Pancreas (tissue), 10 donors: ENCODE results near the gene CCDC50. TPM values are rescaled to one million over a fixed set of nuclear protein-coding genes. Genes with fewer than 3 reads are reported as not detected.
A peak's percentile ranks its signal among the peaks of the same experiment; 100 is the strongest.

Experiments
- ATAC-seq, 4 donors: fragments of 200-7000 bp; cut with Tn5 transposase; one replicate each; pipeline versions ENCODE4 v1.8.0 to v1.9.1; 2020; ENCODE audit warnings: mild to moderate bottlenecking in 4 of 4, moderate library complexity in 4 of 4
- DNase-seq, 6 donors: peaks; one replicate each; pipeline ENCODE4 v3.0.0-alpha.2; 2020
- FAIRE-seq: peaks from 2 replicates; lab custom pipeline; 2012; peaks lifted over from hg19 to GRCh38; lab: Jason Lieb, UNC
- H3K27ac ChIP-seq, 4 donors: fragments of 200-600 bp; sonication (generic); 1 replicate in 3 of 4; 2 replicates in 1 of 4; pipeline versions ENCODE4 v1.5.0 to v1.8.0; 2020
- H3K27me3 ChIP-seq, 4 donors: fragments of 200-600 bp; one replicate each; pipeline ENCODE4 v1.8.0; 2021
- H3K36me3 ChIP-seq, 3 donors: fragments of 200-600 bp; sonication (generic) in 1 of 3; one replicate each; pipeline versions ENCODE4 v1.5.0 to v1.8.0; 2020 to 2021
- H3K4me1 ChIP-seq, 3 donors: fragments of 200-600 bp; one replicate each; pipeline ENCODE4 v1.8.0; 2021
- H3K4me3 ChIP-seq, 4 donors: fragments of 200-600 bp; sonication (generic) in 2 of 4; one replicate each; pipeline versions ENCODE4 v1.5.0 to v1.8.0; 2020 to 2021
- H3K9me3 ChIP-seq, 4 donors: fragments of 200-600 bp; one replicate each; pipeline ENCODE4 v1.8.0; 2021
- WGBS, 2 donors: extraction: QIAGEN DNeasy Blood & Tissue Kit; methylation state at CpG; one replicate each; pipeline ENCODE4 v1.1.7; 2013; 5-methylcytosine and 5-hydroxymethylcytosine counted together
- intact Hi-C, 3 donors: fragments of 100-400 bp; cut with DNase I; formaldehyde crosslinking; loops; one replicate each; pipeline versions ENCODE4 v1.11.1 to v1.14.2; 2022
- polyA plus RNA-seq, 2 donors: library from polyadenylated mRNA; stranded (reverse); fragments of 200-250 nt; gene quantifications; one replicate each; pipeline ENCODE4 v1.2.3, GENCODE V29; 2013
- total RNA-seq, 6 donors: library from RNA; stranded (reverse); fragmentation: NEBNext Ultra II Directional in 4 of 6; extraction: Animal tissue kit (Norgen Biotek cat#: 25700) in 4 of 6; gene quantifications; one replicate each; pipeline versions ENCODE4 v1.2.1 to v1.2.4, GENCODE V29; 2021 to 2023
- TF ChIP-seq, protein P1 (sequence below), 4 donors: fragments of 200-600 bp; sonication (generic) in 3 of 4; IDR thresholded peaks; one replicate each; pipeline versions ENCODE4 v1.5.0 to v1.8.0; 2021; ENCODE audit warnings: antibody characterized with exemption in 4 of 4
- donor health status: healthy with polysubstance abuse.
- donor health status: DM: no; HTN: no; CAD: no; lungs with moderate emphysema.
- donor health status: DM: no; HTN: no; CAD: no.
- donor health status: control.
- donor health status: control.
- donor health status: Bipolar disorder and iron deficiency.
- donor health status: DM: yes; HTN: yes; CAD: no.
- donor health status: DM: no; HTN: no; CAD: no.
- donor health status: DM: no; HTN: no; CAD: no.
- donor health status: DM: yes; HTN: yes; CAD: no.

CCDC50 gene
- total and polyA plus RNA-seq, 8 donors: 24.5 to 44.4 (median 30.4) TPM

DNA sequence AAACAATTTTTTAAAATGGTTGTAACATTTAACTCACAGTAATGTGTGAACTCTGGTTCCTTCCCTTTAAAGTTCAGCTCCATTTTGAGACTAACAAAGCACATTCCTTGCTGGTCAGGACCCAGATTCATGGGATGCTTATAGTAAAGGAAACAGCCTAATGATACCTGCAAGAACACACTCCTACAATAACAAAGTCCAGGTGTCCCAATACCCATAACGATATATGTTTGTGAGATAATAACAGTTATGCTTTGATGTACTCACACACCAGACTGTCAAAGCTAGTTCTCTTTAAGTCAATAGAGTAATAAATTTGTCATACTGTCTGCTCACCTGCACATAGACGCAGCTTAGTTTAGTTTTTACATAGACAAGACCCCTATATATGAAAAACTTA lies 15.9 kb upstream of the CCDC50 start:
- WGBS, 2 donors: 69 to 73% methylated on average over 2 of the region's 2 CpGs
- TF ChIP-seq, protein P1, sequence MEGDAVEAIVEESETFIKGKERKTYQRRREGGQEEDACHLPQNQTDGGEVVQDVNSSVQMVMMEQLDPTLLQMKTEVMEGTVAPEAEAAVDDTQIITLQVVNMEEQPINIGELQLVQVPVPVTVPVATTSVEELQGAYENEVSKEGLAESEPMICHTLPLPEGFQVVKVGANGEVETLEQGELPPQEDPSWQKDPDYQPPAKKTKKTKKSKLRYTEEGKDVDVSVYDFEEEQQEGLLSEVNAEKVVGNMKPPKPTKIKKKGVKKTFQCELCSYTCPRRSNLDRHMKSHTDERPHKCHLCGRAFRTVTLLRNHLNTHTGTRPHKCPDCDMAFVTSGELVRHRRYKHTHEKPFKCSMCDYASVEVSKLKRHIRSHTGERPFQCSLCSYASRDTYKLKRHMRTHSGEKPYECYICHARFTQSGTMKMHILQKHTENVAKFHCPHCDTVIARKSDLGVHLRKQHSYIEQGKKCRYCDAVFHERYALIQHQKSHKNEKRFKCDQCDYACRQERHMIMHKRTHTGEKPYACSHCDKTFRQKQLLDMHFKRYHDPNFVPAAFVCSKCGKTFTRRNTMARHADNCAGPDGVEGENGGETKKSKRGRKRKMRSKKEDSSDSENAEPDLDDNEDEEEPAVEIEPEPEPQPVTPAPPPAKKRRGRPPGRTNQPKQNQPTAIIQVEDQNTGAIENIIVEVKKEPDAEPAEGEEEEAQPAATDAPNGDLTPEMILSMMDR (IDR thresholded peaks at IDR 0.05): no peak
- ATAC-seq: no peak
- no peak overlapping the region for H3K4me3 ChIP-seq
- no peak for FAIRE-seq
- H3K27ac ChIP-seq: no peak overlapping the region
- no peak for DNase-seq
- intact Hi-C loops: no loop called here
- no peaks in the 10 kb centered on the region for H3K36me3 ChIP-seq
- H3K27me3 ChIP-seq: no peaks in the 10 kb centered on the region
- no peaks in the 10 kb centered on the region for H3K9me3 ChIP-seq
- no peaks in the 10 kb centered on the region for H3K4me1 ChIP-seq

DNA sequence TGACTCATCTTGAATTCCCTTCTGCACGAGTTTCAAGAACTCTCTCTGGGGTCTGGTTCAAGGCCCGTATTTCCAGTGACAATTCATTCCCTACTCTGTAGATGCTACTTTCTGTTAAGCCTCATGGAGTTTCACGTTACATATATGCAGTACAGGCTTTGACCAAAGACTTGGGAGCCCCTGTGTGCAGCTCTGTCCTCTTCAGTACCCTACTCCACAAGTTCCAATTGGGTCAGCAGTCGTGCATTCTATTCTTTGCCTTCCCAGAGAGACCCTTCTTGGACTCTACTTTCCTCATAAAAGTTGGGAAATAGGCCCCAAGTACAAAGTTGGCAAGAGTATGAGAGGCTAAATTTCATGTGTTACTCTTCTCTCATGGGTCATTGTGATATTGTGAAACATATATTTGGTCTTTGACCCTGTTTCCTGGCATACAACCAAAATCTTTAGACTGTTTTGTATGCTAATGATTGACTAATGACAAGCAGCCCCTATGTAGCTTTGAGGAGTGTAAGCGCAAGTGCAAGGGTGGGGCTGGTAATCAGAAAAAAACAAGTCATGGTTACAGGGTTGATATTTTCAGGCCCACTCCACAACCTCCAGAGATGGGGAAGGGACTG lies 15.0 kb upstream of the CCDC50 start:
- TF ChIP-seq, protein P1 (IDR thresholded peaks at IDR 0.05): no peak
- WGBS, 2 donors: 78 to 93% methylated on average over 5 of the region's 5 CpGs
- Histone ChIP-seq H3K4me1 (no peaks in the 10 kb centered on the region), H3K4me3 (no peak overlapping the region), H3K9me3 (no peaks in the 10 kb centered on the region), H3K27ac (no peak overlapping the region), H3K27me3 (no peaks in the 10 kb centered on the region), H3K36me3 (no peaks in the 10 kb centered on the region)
- intact Hi-C loops: no loop called here
- DNase-seq (no peak), ATAC-seq (no peak), FAIRE-seq (no peak)

DNA sequence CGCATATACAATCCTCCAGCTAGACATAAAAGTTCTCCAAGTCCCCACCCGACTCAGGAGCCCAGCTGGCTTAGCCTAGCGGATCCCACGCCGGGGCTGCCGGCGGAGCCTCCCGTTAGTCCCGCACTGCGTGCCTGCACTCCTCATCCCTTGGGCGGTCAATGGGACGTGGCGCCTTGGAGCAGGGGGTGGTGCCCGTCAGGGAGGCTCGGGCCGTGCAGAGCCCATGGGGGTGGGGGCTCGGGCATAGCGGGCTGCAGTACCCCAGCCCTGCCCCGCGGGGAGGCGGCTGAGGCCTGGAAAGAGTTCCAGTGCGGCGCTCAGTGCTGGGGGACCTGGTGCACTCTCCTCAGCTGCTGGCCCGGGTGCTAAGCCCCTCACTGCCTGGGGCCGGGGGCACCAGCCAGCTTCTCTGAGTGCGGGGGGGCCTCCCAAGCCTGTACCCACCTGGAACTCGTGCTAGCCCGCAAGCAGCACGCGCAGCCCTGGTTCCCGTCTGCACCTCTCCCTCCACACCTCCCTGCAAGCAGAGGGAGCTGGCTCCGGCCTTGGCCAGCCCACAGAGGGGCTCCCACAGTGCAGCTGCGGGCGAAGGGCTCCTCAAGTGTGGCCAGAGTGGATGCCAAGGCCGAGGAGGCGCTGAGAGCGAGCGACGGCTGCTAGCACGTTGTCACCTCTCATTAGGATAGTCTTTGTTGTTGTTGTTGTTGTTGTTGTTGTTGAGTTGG lies 12.2 kb upstream of the CCDC50 start:
- TF ChIP-seq, protein P1 (IDR thresholded peaks at IDR 0.05): no peak
- Histone ChIP-seq H3K27ac (no peak overlapping the region), H3K36me3 (no peaks in the 10 kb centered on the region), H3K27me3 (no peaks in the 10 kb centered on the region), H3K4me1 (no peaks in the 10 kb centered on the region), H3K4me3 (no peak overlapping the region), H3K9me3 (no peaks in the 10 kb centered on the region)
- 88 to 96% methylated on average over 40 of the region's 40 CpGs for WGBS, 2 donors
- FAIRE-seq: no peak
- intact Hi-C loops: no loop called here
- no peak for ATAC-seq
- DNase-seq: peak in 1 of 6 donors; percentile 60

DNA sequence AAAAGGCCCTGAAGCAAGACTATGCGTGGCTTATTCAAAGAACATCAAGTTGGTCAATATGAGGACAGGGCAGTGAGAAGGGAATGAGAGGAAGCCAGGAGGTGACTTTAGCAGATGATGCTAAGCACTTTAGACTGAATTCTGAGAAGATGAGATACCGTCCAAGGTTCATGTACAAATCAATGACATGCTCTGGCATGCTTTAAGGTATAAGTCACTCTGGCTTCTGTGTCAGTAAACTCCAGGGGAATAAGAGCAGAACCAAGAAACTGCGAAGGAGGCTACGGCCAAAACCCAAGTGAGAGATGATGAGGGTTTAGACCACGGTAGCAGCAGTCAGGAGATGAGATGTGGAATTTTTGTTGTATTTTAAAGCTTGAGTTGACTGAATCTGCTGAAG lies 8.9 kb upstream of the CCDC50 start:
- no peak overlapping the region for H3K27ac ChIP-seq
- no peaks in the 10 kb centered on the region for H3K9me3 ChIP-seq
- ATAC-seq (no peak), DNase-seq (no peak), FAIRE-seq (no peak)
- TF ChIP-seq, protein P1 (IDR thresholded peaks at IDR 0.05): no peak
- no peaks in the 10 kb centered on the region for H3K4me1 ChIP-seq
- H3K27me3 ChIP-seq: no peaks in the 10 kb centered on the region
- no peaks in the 10 kb centered on the region for H3K36me3 ChIP-seq
- intact Hi-C loops: no loop called here
- no peak overlapping the region for H3K4me3 ChIP-seq
- 81 to 84% methylated on average over 5 of the region's 5 CpGs for WGBS, 2 donors
